GM18511 (cell line): Measurements from ENCODE around the gene CDC14B.
"Not testable (repeated sequence)": the region's sequence is repeated elsewhere in the genome, so short reads cannot be mapped to it uniquely, and the experiment has no call there.

Experiments used
- ATAC-seq: cut with Tn5 transposase; IDR thresholded peaks from one replicate; pipeline ENCODE4 v1.9.1; 2021; ENCODE audit warnings: mild to moderate bottlenecking, moderate library complexity; ENCODE audit not compliant: unreplicated experiment

The CDC14B gene

GRCh38 chr9:96587338-96588315, 32.0 kb downstream of the CDC14B start:
- no peak for ATAC-seq

- ATAC-seq: no peak
Observed at GRCh38 chr9:96585426-96585825, 34.2 kb downstream of the CDC14B start.

- ATAC-seq: not testable (repeated sequence)
Observed at GRCh38 chr9:96582199-96582598, 37.4 kb downstream of the CDC14B start.

- no peak for ATAC-seq
Observed at GRCh38 chr9:96581786-96582185, 37.9 kb downstream of the CDC14B start.

GRCh38 chr9:96581301-96581700, 38.3 kb downstream of the CDC14B start:
- no peak for ATAC-seq

- no peak for ATAC-seq
Observed at GRCh38 chr9:96574931-96575351, 44.7 kb downstream of the CDC14B start.

- ATAC-seq: no peak
Observed at GRCh38 chr9:96574455-96574854, 45.2 kb downstream of the CDC14B start.

GRCh38 chr9:96567203-96567700, 52.4 kb downstream of the CDC14B start:
- peak; percentile 55 for ATAC-seq

- ATAC-seq: peak; percentile 94
Observed at GRCh38 chr9:96566498-96567202, 53.0 kb downstream of the CDC14B start.

- no peak for ATAC-seq
Observed at GRCh38 chr9:96565671-96566497, 53.8 kb downstream of the CDC14B start.

- ATAC-seq: no peak
Observed at GRCh38 chr9:96564217-96564616, 55.4 kb downstream of the CDC14B start.

GRCh38 chr9:96559339-96559943, 60.2 kb downstream of the CDC14B start:
- ATAC-seq: no peak

GRCh38 chr9:96557921-96558320, 61.7 kb downstream of the CDC14B start:
- no peak for ATAC-seq

GRCh38 chr9:96556701-96557461, 62.8 kb downstream of the CDC14B start:
- no peak for ATAC-seq

GRCh38 chr9:96555567-96556386, 63.9 kb downstream of the CDC14B start:
- ATAC-seq: no peak

- no peak for ATAC-seq
Observed at GRCh38 chr9:96554801-96555566, 64.7 kb downstream of the CDC14B start.

- ATAC-seq: no peak
Observed at GRCh38 chr9:96554326-96554725, 65.3 kb downstream of the CDC14B start.

- no peak for ATAC-seq
Observed at GRCh38 chr9:96553070-96553469, 66.6 kb downstream of the CDC14B start.
